Activated CD4-positive, alpha-beta T cell treated with anti-CD3 and anti-CD28 coated beads, Interleukin-2, amount 50 U/mL, for 48 hours (primary cell): ENCODE results near the gene AKAP13.
"Not testable (repeated sequence)": the region's sequence is repeated elsewhere in the genome, so short reads cannot be mapped to it uniquely, and the experiment has no call there.

Experiments used
- DNase-seq, 2 experiments: peaks; one replicate each; pipeline ENCODE4 v3.0.0-alpha.2; 2020

Gene AKAP13

DNA sequence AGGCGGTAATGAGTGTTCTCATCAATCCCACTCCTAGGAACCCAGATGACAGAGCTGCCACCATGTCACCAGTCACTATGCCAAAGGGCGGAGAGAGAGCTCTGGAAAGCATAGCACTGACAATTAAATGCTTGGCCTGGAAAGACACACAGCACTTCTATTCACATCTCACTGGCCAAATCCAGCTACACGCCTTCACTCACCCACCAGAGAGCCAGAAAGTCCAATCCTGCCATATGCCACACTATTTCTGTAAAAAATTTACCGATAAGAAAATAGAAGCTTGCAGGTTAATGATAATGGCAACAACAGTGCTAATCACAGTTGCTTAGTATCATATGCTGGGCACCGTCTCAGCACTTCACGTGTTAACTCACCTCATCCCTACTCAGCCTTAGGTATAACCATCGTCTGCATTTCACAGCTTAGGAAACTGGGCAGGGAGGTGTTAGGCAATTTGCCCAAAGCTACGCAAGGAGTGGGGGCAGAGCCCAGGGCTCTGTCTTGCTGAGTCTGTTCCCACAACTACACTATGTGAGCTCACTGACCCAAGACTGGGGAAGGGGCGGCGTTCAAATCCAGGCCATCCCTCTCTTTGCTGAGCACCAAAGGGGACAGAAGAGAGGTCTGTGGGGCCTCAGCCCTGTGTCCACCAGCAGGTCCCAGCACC is 397.8 kb downstream of the AKAP13 start:
- DNase-seq = no peak

DNA sequence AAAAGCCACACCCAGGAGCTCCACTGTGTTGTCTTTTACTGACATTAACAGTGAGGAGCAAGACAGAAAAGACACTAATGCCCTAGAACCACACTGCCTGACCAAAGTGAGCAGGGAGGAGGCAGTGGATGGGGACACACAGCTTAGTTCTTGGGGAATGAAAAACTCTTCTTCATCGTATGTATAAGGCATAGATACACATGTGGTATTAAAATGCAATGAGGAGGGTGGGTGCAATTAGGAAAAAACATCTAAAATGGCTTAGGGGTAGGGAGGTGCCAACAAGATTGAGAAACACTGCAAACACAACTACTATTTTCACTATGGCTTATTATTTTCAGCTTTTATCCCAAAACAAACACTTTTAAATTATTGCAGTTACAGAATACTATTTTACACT is 398.8 kb downstream of the AKAP13 start:
- DNase-seq = no peak

GRCh38 chr15:85780225-85780985 is 400.0 kb downstream of the AKAP13 start:
- DNase-seq = no peak

GRCh38 chr15:85781099-85781498 is 400.7 kb downstream of the AKAP13 start:
- no peak for DNase-seq

GRCh38 chr15:85782064-85782463 is 401.7 kb downstream of the AKAP13 start:
- no peak for DNase-seq

DNA sequence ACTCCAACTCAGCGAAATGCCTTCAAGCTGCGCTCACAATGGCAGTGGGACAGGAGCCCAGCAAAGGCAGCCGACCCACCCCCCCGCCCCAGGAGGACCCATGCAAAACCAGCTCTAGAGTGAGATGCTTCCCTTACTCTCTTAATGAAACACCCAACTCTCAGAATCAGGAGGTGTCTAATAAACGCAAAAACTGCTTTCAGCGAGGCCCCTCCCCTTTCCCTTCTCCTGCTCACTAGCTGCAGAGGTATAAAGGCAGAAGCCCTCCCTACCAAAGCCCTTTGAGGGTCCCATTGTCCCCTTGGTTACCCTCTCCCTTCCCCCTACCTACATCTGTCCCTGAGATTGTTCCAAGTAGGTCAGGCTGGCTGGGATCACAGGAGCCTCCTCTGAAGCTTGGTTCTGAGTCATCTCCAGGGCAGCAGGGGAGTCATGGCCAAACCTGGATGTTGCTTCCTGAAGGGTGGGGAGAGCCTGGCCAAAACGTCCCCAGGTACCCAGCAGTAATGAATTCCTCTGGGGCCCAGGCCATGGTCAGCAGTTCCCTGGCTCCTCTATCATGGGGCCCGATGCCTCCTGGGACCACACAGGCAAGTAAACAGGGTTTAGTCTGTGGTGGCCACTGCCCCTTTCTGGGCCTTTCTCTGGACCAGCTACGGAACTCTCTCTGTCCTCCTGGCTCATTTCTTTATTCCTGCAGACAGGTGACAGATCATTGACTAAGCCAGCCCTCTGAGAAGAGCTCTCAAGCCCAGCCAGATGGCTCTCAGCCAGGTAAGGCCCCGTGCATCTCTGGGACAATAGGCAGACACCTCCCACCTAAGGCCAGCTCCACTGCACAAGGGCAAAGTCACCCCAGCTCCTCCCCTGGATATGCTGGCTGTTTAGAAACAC is 405.7 kb downstream of the AKAP13 start:
- DNase-seq = peak in 1 of 2 experiments; percentile 30

DNA sequence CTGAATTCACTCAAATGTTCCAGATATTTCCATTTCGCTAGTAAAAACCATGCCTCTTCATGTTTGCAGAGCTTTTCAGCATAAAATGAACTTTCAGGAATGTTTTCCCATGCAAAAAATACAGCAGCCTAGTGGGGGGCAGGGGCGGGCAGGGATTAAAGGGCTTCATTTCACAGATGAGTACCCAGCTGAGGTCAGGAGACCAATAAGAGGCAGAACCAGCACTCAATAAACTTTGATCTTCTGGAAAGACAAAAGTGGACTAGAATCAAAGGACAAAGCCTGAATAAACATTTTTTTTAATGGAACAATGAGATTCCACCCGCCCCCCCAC is 406.3 kb downstream of the AKAP13 start:
- DNase-seq = no peak

DNA sequence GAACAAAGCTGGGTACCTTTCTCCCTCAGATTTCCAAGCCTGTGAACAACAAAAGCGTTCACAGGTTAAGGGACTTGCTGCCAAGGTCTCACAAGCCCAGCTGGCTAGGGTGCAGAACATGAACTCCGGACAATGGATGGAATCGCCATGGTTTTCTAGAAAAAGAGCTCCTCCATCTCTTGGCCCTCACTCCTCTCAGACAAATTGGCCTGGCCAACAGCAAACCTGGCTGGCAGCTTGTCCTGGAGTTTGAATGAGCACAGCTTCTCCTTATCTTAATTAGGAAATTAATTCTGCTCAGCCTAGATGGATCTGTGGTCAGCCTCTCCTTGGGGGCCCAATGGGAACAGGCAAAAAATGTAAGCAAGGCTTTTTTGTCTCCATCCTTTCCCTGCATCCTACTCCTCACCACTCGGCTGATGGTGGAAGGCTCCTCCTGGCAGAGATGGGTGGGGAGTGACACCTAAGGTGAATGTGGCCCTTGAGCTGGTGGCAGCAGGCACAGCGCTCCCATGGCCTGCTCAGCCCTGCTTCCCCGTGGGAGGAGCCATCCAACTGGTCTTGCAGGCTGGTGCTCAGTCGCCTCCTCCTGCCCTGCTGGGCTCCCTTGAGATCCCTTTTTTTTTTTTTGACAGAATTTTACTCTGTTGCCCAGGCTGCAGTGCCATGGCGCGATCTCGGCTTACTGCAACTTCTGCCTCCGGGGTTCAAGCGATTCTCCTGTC is 408.5 kb downstream of the AKAP13 start:
- no peak for DNase-seq

DNA sequence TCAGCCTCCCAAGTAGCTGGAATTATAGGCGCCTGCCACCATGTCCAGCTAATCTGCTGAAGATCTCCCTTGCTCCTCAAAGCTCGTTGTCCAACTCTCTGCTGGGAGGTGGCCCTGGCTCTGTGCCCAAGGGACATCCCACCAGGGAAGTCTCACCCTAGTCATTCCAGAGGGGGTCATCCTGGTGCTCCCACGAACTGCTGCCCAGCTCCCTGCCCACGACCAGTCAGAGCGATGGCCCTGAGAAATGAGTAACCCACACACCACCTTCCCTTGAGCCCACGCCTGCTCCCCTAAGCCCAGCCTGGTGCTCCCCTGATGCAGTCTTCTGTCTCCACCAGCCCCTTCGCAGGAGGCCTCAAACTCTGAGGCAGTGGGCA is 409.1 kb downstream of the AKAP13 start:
- no peak for DNase-seq

- DNase-seq = no peak
Observed at GRCh38 chr15:85792102-85792731, 411.8 kb downstream of the AKAP13 start.

DNA sequence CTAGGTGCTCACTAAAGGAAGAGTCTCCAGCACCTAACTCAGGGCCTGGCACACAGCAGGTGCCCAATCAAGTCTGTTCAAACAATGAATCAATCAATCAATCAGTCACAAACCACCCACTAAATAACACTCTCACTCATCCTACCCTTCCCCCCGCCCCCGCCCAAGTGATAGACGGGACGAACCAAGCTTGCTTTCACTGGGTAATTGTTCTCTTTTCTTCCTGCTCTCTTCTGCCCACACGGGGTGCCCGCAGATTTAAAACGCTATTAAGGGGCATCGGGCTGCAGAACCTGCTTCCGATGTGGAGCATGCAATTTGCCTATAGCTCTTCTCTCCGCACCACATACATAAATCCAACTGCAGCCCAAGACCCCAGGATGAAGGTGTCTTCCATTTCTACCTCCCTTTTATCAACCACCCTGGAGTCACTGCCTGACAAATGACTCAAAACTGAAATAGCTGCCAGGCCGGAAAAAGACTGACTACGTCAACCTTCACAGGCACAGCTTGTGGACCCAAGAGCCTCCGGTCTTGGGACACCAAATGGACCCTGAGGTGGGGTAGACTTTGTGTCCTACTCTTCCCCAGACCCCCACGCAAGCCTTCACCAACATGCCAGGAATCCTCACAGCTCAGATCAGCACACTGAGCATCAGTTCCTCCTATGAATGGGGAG is 412.6 kb downstream of the AKAP13 start:
- DNase-seq = peak; percentile 48 to 52

DNA sequence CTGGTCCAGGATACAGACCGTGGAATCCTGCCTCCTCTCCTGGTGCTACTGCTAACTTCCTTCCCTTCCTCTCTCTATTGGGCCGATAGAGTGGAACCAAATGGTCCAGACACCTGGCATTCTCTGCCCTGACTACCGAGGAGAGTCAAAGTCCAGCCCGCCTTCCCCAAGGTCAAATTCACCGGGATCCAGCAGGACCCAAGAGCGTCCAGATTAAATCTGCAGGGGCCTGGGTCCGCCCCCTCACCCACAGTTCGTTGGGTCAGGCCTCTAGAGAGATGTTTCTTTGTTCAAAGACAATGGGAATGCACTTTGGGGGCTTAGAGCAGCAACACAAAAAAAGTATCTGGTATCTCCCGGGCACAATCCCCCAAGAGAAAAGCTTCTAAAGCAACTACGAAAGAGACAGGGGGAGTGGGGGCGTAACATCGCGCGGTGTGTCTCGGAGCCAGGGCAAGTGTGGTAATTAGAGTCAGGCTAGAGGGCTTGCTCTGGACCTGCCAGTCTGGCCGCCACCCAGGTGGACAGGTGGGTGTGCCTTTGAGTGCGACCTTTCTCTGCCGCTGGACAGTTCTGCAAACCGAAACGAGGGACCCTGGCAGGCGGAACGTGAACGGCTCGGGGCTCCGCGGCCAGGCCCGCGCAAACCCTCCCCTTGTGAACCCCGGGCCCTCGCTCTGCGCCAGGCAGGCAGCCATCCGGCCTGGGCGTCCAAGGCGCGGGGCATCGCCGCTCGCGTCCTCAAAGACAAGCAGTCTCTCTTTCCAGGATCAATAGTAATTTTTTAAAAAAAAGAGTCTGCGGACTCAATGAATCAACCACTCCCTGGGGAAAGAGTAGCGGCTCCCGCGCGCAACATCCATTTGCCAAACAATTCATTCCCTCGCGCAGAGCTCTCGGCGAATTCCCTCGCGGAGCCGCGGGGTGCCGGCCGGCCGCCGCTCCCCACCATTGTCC is 413.5 kb downstream of the AKAP13 start:
- DNase-seq = peak; percentile 53 to 57

- peak; percentile 89 to 92 for DNase-seq
Observed at GRCh38 chr15:85794598-85795336, 414.4 kb downstream of the AKAP13 start, which contains the start of gene KLHL25. Gene KLHL25, minus strand, starts transcription at chr15:85794925. Its CDS starts 25,115 bp downstream, at chr15:85769810.

DNA sequence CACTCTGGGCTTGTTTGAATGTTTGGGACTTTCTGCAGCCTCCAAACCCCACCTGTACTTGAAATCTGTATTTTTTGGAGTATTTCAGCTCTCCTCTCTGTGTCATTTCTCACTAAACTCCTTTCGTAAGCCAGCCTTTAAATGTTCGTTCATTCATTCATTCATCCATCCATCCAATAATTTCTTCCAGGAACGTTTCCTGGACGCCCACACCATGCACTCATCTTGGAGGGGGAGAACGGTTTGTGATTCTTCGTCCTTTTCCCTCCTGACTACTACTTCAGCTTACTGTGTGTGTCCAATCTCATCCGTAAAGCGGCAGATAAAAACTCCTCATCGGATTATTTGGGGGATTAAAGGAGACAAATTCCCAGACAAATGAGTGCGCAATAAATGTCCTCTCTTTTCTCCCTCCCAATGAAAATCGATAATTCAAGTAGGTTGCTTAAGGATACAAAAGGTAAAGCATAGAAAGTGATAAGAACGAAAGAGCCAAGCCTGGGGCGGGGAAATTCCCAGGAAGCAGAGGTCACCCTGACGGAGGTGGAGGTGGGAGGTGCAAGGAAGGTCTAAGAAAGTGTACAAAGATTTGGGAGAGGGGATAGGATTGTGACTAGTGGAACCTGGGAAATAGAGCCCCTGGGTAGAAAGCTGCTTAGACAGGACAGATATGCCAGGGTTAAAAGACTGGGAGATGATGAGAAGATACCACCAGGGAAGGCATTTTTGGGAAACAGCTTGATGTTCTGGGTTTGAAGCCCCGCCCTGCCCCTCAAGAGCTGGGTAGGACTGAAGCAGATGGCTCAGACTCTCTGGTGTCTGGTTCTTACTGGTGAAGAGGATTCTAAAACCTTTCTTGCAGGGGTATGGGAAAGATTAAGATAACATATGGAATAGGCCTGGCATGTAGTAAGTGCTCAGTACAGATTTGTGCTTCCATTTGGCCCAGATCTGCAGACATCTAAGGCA is 415.2 kb downstream of the AKAP13 start:
- DNase-seq = no peak

DNA sequence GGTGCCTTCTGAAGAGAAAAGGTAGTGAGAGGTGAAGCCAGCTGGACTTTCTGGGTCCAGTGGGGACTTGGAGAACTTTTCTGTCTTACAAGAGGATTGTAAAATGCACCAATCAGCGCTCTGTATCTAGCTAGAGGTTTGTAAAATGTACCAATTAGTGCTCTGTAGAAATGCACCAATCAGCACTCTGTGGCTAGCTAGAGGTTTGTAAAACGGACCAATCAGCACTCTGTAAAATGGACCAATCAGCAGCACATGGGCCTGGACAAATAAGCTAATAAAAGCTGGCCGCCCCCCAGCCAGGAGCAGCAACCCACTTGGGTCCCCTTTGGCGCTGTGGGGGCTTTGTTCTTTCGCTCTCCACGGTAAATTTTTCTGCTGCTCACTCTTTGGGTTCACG is 416.0 kb downstream of the AKAP13 start:
- not testable (repeated sequence) for DNase-seq
